GM12874 (cell line): ENCODE results near the gene PRELID1.

Experiments used
- CTCF ChIP-seq: IDR thresholded peaks from 2 replicates; pipeline ENCODE4 v1.5.1; 2011; ENCODE audit warnings: low read depth, mild to moderate bottlenecking, control low read depth, low read length, moderate library complexity; ENCODE audit not compliant: insufficient read depth

PRELID1 gene

DNA sequence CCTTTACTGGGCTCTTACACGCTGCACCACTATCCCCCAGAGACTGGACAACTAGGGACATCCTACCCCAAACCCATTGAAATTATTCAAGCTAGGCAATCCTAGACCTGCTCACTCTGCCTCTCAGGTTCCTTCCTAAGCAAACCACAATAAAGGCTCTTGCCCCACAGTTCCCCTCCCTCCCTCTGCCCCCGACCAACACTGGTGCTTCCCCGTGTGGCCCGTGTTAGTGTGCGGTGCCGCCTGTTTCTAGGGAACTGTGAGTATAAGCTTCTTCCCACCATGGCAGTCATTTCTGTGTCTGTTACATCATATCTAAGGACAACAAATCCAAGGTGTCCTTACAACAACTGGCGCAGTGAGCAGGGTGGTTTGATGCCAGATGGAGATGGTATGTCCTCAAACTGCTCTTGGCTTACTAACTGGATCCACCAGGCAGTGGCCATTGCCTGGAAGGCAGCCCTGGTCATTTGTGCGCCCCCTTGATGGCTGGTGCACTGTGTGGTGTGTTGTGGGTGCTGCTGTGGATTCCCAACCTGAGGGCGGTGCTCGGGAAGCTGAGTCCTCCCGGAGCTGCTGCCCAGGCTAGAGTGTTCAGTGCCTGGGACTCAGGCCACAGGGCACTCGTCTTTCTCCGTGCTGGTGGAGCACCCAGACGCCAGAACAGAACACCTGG lies 16.5 kb downstream of the PRELID1 start:
- TF ChIP-seq CTCF, result no peak

DNA sequence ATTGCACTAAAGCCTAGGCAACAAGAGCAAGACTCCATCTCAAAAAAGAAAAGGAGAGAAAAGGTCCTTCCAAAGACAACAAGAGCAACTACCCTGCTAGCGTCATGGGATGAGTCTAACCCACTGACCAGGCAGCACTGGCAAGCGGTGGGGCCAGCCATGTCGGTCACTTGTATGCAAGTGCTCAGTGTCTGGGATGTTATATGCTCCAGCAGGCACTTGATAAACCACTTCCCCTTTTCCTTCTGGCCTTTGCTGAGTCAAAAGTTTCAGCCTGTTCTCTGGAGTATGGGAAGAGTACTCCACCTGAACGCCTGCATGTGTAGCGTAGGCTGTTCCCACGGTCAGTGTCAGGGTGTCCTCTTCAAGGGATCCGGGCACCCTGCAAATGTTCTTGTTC lies 17.3 kb downstream of the PRELID1 start:
- no peak for TF ChIP-seq CTCF

- TF ChIP-seq CTCF, result no peak
These were observed 22.3 kb downstream of the PRELID1 start for GRCh38 chr5:177325868-177326381.

- TF ChIP-seq CTCF, result no peak
These were observed 24.2 kb downstream of the PRELID1 start for GRCh38 chr5:177327539-177328522.

GRCh38 chr5:177328545-177329231 lies 25.1 kb downstream of the PRELID1 start:
- TF ChIP-seq CTCF, result no peak

GRCh38 chr5:177329883-177330282 lies 26.3 kb downstream of the PRELID1 start:
- no peak for TF ChIP-seq CTCF
